RPMI7951 (cell line): ENCODE measurements around the gene DHRS7. TPM values are rescaled to one million over a fixed set of nuclear protein-coding genes. Genes with fewer than 3 reads are reported as not detected.
A peak's percentile ranks its signal among the peaks of the same experiment; 100 is the strongest.

ENCODE experiments used
- DNase-seq: peaks from one replicate; pipeline ENCODE4 v3.0.0-alpha.2; 2012; ENCODE audit warnings: low read depth
- total RNA-seq: library from RNA; depleted of rRNA; stranded (reverse); fragments of >200 nt; shearing (Covaris generic); gene quantifications from 2 replicates; pipeline ENCODE4 v1.2.3, GENCODE V29; 2014; rRNA removed

The DHRS7 gene
- total RNA-seq = 74.3 and 83.2 TPM in 2 replicates

DNA sequence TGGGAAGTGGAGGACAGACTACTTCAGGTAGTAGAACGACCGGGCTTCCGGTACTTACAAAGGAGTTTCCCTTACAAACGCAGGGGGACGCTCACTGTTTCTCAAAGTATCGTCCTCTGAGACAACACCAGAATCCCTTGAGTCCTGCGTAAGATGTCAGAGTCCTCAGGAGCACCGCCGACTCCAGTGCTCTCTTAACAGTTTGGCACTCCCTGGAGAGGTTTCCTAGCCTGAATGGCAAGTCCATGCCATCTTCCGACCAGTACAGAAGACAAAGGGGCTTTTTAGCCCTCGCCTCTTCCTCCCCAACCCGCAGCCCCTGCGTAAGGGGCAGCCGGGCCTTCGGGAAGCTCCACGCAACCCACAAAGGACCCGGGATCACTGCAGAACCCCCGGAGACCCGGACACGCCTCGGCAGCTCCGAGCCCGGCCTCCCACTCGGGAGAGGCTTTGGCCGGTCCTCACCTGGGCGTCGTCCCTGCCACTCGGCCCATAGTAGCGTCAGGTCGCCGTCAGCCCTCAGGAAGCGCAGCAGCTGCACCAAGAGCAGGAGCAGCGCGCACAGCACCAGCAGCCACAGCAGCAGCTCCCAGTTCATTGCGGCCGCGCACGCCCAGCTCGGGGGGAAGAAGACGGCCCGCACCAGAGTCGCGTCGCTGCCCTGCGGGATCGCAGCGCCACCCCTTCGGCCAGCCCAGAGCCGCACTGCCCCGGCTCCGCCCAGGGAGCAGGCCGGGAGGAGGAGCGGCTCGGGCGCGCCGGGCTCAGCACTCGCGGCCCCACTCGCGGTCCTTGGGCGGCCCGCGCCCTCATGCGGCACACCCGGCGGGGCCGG, at the start of gene DHRS7:
Gene DHRS7, minus strand, starts transcription at position 687 of the 835 bp plus-strand sequence. Its CDS starts 89 bp downstream, at position 598.
- DNase-seq = peak; percentile 82

- DNase-seq = no peak
These were observed 49.4 kb upstream of the DHRS7 start for GRCh38 chr14:60214415-60215126.

DNA sequence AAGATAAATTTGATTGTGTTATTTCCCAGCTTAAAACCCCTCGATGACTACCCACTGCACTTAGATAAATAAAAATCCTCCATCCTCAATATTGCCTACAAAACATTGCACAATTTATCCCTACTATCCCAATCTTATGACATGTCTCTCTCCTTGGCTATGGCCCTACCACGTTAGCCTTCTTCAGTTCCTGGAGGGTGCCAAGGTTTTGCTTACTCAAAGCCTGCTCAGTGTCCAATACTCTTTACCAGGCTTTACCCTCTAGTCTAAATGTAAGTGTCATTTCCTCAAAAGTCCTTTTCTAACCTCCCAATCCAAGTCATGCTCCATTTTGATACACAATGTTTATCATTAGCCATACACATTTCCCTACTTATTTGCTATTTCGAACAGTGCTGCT, 48.8 kb upstream of the DHRS7 start:
- DNase-seq = no peak

- DNase-seq = no peak
These were observed 47.5 kb upstream of the DHRS7 start for GRCh38 chr14:60212503-60213371.

DNA sequence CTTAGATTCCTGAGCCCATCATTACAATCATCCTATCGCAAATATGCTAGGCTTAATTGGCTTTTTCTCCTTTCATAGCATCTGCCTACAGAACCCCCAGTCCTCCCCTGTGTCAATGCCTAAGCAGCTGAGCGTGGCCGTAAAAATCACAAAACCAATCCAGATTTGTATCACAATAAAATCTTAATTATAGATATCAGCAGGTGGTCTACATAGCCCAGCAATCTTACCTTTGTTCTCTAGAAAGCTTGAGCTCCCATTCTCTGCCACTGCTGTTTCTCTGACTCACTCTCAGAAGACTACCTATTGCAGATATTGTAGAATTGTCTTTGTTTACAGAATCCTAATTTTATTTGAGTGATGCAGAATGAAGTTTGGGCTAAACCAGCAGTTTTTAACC, 46.0 kb upstream of the DHRS7 start:
- DNase-seq = no peak

DNA sequence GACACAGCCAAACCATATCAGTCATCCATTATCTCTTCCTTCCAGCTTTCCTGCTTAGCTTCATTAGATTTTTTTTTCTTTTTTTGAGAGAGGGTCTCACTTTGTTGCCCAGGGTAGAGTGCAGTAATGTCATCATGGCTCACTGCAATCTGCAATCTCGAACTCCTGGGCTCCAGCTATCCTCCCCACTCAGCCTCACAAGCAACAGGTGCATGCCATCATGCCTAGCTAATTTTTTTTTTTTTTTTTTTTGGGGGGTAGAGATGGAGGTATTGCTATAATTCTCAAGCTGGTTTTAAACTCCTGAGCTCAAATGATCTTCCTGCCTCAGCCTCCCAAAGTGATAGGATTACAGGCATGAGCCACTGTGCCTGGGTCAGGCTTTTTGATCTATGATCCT, 45.5 kb upstream of the DHRS7 start:
- no peak for DNase-seq

- no peak for DNase-seq
These were observed 41.8 kb upstream of the DHRS7 start for GRCh38 chr14:60206837-60207533.

GRCh38 chr14:60206249-60206670, 41.1 kb upstream of the DHRS7 start:
- DNase-seq = no peak

DNA sequence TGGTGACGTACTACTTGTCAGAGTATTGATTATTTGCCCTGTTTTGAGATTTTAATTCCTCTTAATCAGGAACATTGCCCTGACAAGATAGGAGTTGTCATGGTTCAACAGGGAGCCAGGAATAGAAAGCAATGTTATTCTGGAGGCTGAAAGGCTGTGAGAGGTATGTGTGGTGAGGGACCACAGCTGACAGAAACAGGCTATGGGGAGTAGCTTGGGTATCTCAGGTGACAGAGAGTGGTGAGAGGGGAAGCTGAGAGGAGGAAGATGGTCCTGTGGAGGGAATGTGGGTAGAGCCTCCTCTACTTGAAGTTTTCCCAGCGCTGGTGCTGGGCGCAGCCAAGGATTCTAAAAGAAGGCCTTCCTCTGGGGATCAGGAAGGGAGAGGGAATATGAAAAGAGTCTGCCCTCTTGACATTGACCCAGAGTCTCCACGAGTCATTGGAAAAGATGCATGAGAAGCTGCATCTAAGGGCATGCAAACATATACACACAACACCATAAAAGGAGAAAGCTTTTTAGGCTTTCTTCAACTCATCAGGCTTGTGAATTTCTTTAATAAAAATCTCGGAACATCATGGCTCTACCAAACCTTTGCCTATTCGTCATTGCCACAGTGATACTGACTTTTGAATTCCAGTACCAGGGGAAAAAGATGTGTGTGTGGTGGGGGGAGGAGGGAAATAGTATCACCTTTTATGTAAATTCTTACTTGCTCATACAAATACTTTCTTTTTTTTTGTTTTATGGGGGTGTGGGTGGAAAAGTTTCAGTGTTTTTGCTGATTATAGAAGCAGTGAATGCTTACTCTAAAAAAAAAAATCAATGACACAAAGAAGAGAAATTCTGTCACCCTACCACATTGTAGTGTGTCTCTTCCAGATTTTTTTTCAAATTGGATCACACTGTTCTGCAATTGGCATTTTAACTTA, 39.9 kb upstream of the DHRS7 start:
- no peak for DNase-seq

DNA sequence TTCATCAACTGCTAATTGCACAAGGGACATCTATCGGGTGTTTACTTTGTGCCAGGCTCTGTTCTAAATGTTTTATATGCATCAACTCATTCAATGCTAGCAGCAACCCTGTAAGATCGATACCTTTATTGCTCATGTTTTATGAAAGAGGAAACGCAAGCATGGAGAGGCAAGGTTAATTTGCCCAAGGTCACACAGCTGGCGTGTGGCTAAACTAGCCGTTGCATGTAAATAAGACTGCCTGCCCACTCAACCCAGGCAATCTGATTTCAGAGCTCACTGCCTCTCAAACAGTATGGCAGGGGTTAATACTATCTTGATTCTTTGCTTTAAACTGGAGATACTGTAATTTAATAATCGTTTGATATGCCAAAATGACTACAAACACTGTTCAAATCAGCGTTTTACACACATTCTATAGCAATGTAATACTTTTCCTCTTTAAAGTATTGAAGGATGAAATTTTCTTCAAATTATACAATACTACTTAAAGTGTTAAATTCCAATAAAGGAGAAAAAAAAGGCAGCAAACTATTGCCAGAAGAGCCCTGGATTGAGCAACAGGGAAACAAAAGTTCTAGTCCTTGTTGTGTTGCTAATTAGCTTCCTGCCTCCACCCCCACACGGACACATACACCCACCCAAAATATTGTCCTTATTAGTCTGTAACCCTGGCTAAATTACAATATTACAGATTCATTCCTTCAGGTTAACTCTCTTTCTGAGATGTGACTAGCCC, 39.1 kb upstream of the DHRS7 start:
- DNase-seq = no peak

DNA sequence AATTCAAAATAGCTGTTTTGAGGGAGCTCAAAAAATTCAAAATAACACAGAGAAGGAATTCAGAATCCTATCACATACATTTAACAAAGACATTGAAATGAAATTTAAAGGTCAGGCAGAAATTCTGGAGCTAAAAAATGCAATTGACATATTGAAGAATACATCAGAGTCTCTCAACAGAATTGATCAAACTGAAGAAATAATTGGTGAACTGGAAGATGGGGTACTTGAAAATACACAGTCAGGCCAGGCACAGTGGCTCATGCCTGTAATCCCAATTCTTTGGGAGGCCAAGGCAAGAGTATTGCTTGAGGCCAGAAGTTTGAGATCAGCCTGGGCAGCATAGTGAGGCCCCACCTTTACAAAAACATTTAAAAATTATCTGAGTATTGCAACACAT, 34.1 kb upstream of the DHRS7 start:
- no peak for DNase-seq

- peak; percentile 49 for DNase-seq
These were observed 32.6 kb upstream of the DHRS7 start for GRCh38 chr14:60197629-60198303.

GRCh38 chr14:60196291-60196690, 31.1 kb upstream of the DHRS7 start:
- DNase-seq = peak; percentile 40

DNA sequence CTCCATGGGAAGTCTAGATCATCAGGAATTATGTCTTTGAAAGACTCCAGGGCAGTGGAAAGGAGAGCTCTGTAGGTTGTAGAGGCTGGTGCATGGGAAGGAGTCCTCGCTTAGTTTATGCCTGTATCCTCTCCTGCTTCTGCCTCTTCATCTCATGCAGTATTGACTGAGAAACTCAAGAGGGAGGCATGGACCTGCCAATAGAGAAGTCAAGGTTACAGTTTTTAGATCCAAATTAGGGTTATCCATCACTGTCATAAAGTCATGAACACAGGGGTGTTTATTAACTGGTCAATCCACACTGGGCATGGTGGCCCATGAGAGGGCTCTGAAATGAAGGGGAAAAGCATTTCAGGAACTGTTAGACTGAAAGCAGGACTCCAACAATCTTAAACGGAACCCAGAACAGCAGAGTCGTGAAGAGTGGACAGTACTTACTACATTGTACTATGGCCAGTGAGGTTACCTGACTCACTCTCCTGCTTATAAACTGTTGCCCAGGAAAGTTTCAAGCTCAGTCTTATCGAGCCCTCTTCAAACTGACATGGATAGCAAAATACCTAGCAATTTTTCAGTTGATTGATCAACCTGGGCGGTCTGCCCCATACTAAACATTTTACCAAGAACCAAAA, 30.1 kb upstream of the DHRS7 start:
- no peak for DNase-seq

GRCh38 chr14:60189923-60190840, 25.0 kb upstream of the DHRS7 start:
- no peak for DNase-seq

DNA sequence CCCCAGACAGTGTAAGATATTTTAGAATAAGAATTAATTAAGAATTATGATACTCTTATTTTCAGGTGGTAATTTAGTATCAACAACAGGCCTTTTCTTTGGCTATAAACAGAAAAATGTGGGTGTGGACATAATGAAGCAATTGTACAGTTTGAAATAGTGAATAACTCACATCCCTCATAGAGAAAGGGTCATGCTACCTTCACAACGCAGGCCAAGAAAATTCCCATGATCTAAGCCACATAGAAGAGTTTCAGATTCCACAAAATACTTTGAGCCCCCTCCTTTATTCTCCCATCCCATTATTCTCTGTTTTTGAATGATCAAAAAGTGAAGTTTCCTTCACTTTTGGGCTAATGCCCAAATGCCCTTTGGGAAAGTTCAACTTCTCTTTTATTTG, 23.5 kb upstream of the DHRS7 start:
- DNase-seq = no peak

GRCh38 chr14:60188115-60188514, 22.9 kb upstream of the DHRS7 start:
- no peak for DNase-seq
